Mucosa of descending colon (tissue), 3 donors: ENCODE data around the gene KRTAP20-3. TPM values are rescaled to one million over a fixed set of nuclear protein-coding genes. Genes with fewer than 3 reads are reported as not detected.

Source experiments
- ATAC-seq: fragments of 200-7000 bp; cut with Tn5 transposase; one replicate; pipeline ENCODE4 v1.9.1; 2020; ENCODE audit warnings: mild to moderate bottlenecking, moderate library complexity
- DNase-seq, 3 donors: peaks; one replicate each; pipeline ENCODE4 v3.0.0-alpha.2; 2020
- H3K36me3 ChIP-seq: fragments of 200-600 bp; one replicate; pipeline ENCODE4 v1.8.0; 2021; ENCODE audit warnings: low read depth, mild to moderate bottlenecking
- H3K4me1 ChIP-seq: fragments of 200-600 bp; one replicate; pipeline ENCODE4 v1.8.0; 2021; ENCODE audit warnings: low read depth, mild to moderate bottlenecking
- H3K4me3 ChIP-seq: fragments of 200-600 bp; one replicate; pipeline ENCODE4 v1.8.0; 2021; ENCODE audit warnings: mild to moderate bottlenecking
- H3K9me3 ChIP-seq: fragments of 200-600 bp; one replicate; pipeline ENCODE4 v1.8.0; 2021; ENCODE audit warnings: mild to moderate bottlenecking
- intact Hi-C, 2 donors: fragments of 100-400 bp; cut with DNase I in 1 of 2; cut with micrococcal nuclease in 1 of 2; formaldehyde crosslinking; loops; one replicate each; pipeline versions ENCODE4 v1.11.0 to v1.11.1; 2022; cut with DNase I, micrococcal nuclease
- total RNA-seq, 3 donors: library from RNA; stranded (reverse); fragmentation: NEBNext Ultra II Directional in 2 of 3; extraction: Animal tissue kit (Norgen Biotek cat#: 25700) in 2 of 3; gene quantifications; one replicate each; pipeline versions ENCODE4 v1.2.1 to v1.2.4, GENCODE V29; 2021 to 2023
- TF ChIP-seq, protein P1 (sequence below): fragments of 200-600 bp; IDR thresholded peaks from one replicate; pipeline ENCODE4 v1.8.0; 2022; ENCODE audit warnings: antibody characterized with exemption, mild to moderate bottlenecking
- donor health status: DM: no; HTN: no; CAD: no; lungs with moderate emphysema.
- donor health status: DM: no; HTN: no; CAD: no.
- donor health status: DM: no; HTN: yes; CAD: no.

KRTAP20-3 gene
- total RNA-seq, 3 donors from 2014 or later: not detected

GRCh38 chr21:30676737-30677136 is 34.1 kb downstream of the KRTAP20-3 start:
- intact Hi-C loops: no loop called here
- no peak for ATAC-seq
- Histone ChIP-seq H3K9me3 (peaks cover 32% of the 10 kb centered on the region), H3K4me1 (no peaks in the 10 kb centered on the region), H3K4me3 (no peak overlapping the region), H3K36me3 (no peaks in the 10 kb centered on the region)
- TF ChIP-seq, protein P1, sequence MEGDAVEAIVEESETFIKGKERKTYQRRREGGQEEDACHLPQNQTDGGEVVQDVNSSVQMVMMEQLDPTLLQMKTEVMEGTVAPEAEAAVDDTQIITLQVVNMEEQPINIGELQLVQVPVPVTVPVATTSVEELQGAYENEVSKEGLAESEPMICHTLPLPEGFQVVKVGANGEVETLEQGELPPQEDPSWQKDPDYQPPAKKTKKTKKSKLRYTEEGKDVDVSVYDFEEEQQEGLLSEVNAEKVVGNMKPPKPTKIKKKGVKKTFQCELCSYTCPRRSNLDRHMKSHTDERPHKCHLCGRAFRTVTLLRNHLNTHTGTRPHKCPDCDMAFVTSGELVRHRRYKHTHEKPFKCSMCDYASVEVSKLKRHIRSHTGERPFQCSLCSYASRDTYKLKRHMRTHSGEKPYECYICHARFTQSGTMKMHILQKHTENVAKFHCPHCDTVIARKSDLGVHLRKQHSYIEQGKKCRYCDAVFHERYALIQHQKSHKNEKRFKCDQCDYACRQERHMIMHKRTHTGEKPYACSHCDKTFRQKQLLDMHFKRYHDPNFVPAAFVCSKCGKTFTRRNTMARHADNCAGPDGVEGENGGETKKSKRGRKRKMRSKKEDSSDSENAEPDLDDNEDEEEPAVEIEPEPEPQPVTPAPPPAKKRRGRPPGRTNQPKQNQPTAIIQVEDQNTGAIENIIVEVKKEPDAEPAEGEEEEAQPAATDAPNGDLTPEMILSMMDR: no peak
- no peak for DNase-seq

DNA sequence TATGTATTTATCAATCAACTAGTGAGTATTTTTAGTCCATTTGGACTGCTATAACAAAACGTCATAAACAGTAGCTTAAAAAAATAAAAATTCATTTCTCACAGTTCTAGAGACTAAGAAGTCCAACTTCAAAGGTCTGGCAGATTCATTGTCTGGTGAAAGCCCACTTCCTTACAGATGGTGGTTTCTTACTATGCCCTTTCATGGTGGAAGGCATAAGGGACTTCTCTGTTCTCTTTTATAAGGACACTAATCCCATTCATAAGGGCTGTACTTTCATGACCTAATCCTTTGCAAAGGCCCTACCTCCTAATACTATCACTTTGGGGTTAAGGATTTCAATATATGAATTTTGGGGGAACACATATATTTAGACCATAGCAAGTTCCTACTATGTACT is 37.9 kb downstream of the KRTAP20-3 start:
- Histone ChIP-seq H3K4me3 (no peak overlapping the region), H3K4me1 (no peaks in the 10 kb centered on the region), H3K36me3 (no peaks in the 10 kb centered on the region), H3K9me3 (peaks cover 44% of the 10 kb centered on the region)
- no peak for DNase-seq
- TF ChIP-seq, protein P1: no peak
- ATAC-seq: no peak
- intact Hi-C loops: no loop called here

- H3K36me3 ChIP-seq: no peaks in the 10 kb centered on the region
- TF ChIP-seq, protein P1: no peak
- ATAC-seq (no peak), DNase-seq (no peak)
- intact Hi-C loops: no loop called here
- no peaks in the 10 kb centered on the region for H3K4me1 ChIP-seq
- H3K9me3 ChIP-seq: peaks cover 51% of the 10 kb centered on the region
- H3K4me3 ChIP-seq: no peak overlapping the region
Measured at GRCh38 chr21:30684506-30684905, 41.8 kb downstream of the KRTAP20-3 start.

DNA sequence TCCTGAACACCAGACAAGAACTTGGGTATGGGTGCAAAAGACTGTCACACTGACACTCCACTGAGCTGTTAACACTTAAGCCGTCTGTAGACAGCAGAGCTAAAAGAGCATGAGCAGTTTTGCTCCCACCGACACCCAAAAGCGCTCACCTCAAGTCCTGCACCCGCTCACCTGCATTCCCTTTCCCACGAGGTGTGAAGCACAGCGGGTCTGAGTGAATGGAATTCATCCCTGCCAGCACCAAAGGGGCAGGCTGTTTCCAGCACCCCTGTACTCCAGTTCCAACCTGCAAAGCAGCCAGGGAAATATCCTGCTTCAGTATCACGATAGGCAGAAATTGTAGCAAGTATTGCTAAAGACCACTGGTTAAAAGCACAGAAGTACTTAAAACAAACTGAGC is 47.2 kb downstream of the KRTAP20-3 start:
- ATAC-seq (no peak), DNase-seq (no peak)
- intact Hi-C loops: no loop called here
- H3K9me3 ChIP-seq: peaks cover 56% of the 10 kb centered on the region
- H3K4me3 ChIP-seq: no peak overlapping the region
- no peaks in the 10 kb centered on the region for H3K4me1 ChIP-seq
- no peaks in the 10 kb centered on the region for H3K36me3 ChIP-seq
- TF ChIP-seq, protein P1: no peak

Other genes starting within 250 kb of the KRTAP20-3 start
- not detected for gene KRTAP13-1, start 246.8 kb upstream of the KRTAP20-3 start, total RNA-seq
- not detected for gene KRTAP13-3, start 216.9 kb upstream of the KRTAP20-3 start, total RNA-seq
- not detected for gene KRTAP13-4, start 212.6 kb upstream of the KRTAP20-3 start, total RNA-seq
- gene KRTAP15-1, start 202.6 kb upstream of the KRTAP20-3 start, total RNA-seq: not detected
- not detected for gene KRTAP19-1, start 162.5 kb upstream of the KRTAP20-3 start, total RNA-seq
- gene KRTAP19-2, start 155.4 kb upstream of the KRTAP20-3 start, total RNA-seq: not detected
- not detected for gene KRTAP19-3, start 150.9 kb upstream of the KRTAP20-3 start, total RNA-seq
- gene KRTAP19-4, start 145.7 kb upstream of the KRTAP20-3 start, total RNA-seq: not detected
- gene KRTAP19-5, start 140.7 kb upstream of the KRTAP20-3 start, total RNA-seq: not detected
- not detected for gene KRTAP19-6, start 101.0 kb upstream of the KRTAP20-3 start, total RNA-seq
- not detected for gene KRTAP19-7, start 81.5 kb upstream of the KRTAP20-3 start, total RNA-seq
- gene KRTAP22-2, start 52.5 kb upstream of the KRTAP20-3 start, total RNA-seq: not detected
- not detected for gene KRTAP6-3, start 50.4 kb upstream of the KRTAP20-3 start, total RNA-seq
- not detected for gene KRTAP6-2, start 44.0 kb upstream of the KRTAP20-3 start, total RNA-seq
- not detected for gene KRTAP22-1, start 41.8 kb upstream of the KRTAP20-3 start, total RNA-seq
- not detected for gene KRTAP6-1, start 28.9 kb upstream of the KRTAP20-3 start, total RNA-seq
- gene KRTAP20-1, start 26.4 kb upstream of the KRTAP20-3 start, total RNA-seq: not detected
- not detected for gene KRTAP20-4, start 22.2 kb upstream of the KRTAP20-3 start, total RNA-seq
- gene KRTAP20-2, start 7.7 kb upstream of the KRTAP20-3 start, total RNA-seq: not detected
- not detected for gene KRTAP21-3, start 75.9 kb downstream of the KRTAP20-3 start, total RNA-seq
- not detected for gene KRTAP21-2, start 104.4 kb downstream of the KRTAP20-3 start, total RNA-seq
- not detected for gene KRTAP21-1, start 112.6 kb downstream of the KRTAP20-3 start, total RNA-seq
- gene KRTAP8-1, start 170.4 kb downstream of the KRTAP20-3 start, total RNA-seq: not detected
- not detected for gene KRTAP7-1, start 186.9 kb downstream of the KRTAP20-3 start, total RNA-seq
- not detected for gene KRTAP11-1, start 238.7 kb downstream of the KRTAP20-3 start, total RNA-seq